NB4 (cell line): ENCODE data around the gene BNC2.

ENCODE experiments used
- CTCF ChIP-seq: IDR thresholded peaks from one replicate; pipeline ENCODE4 v1.5.1; 2012; ENCODE audit warnings: low read depth, low read length
- MAX ChIP-seq: IDR thresholded peaks from 2 replicates; pipeline ENCODE4 v1.6.1; 2011; ENCODE audit warnings: low read depth, low read length
- MYC ChIP-seq: IDR thresholded peaks from 2 replicates; pipeline ENCODE4 v1.6.1; 2011; ENCODE audit warnings: low read depth, low read length
- POLR2A ChIP-seq: IDR thresholded peaks from 2 replicates; pipeline ENCODE4 v1.6.1; 2011; ENCODE audit warnings: mild to moderate bottlenecking; ENCODE audit not compliant: insufficient read length; ENCODE audit errors: extremely low read depth

- TF ChIP-seq CTCF (no peak), POLR2A (no peak), MYC (no peak), MAX (no peak)
These were observed 509.4 kb downstream of the BNC2 start for GRCh38 chr9:16361118-16361517.
